OCI-LY7 (cell line): ENCODE measurements around the gene PRKAB2. TPM values are rescaled to one million over a fixed set of nuclear protein-coding genes. Genes with fewer than 3 reads are reported as not detected.
"Not testable (repeated sequence)": the region's sequence is repeated elsewhere in the genome, so short reads cannot be mapped to it uniquely, and the experiment has no call there.

Experiments
- BruUV-seq: library from RNA; stranded (reverse); fragments of 400-500 nt; replicated peaks from 2 replicates; lab custom pipeline; 2021; lab: Mats Ljungman, UMichigan
- CTCF ChIA-PET: fragments of 300-600 bp; sonication (Branson Sonifier 250); formaldehyde crosslinking; loops from one replicate; lab custom pipeline; 2022; ENCODE audit warnings: antibody characterized with exemption; ENCODE audit not compliant: unreplicated experiment; lab: Charles Lee
- POLR2A ChIA-PET: fragments of 300-600 bp; sonication (Branson Sonifier 250); formaldehyde crosslinking; loops from one replicate; lab custom pipeline; 2022; ENCODE audit warnings: antibody characterized with exemption; lab: Charles Lee
- DNase-seq: peaks from one replicate; pipeline ENCODE4 v3.0.0-alpha.2; 2015; ENCODE audit warnings: low spot score
- H2AFZ ChIP-seq: fragments of 200-600 bp; sonication (generic), shearing (Covaris generic); 2 replicates; pipeline ENCODE4 v1.6.1; 2014; ENCODE audit warnings: mild to moderate bottlenecking, antibody characterized with exemption, low read length, moderate library complexity
- H3K27ac ChIP-seq: fragments of 200-600 bp; sonication (generic); 2 replicates; pipeline ENCODE4 v1.5.1; 2014; ENCODE audit warnings: mixed run types, low read depth, mild to moderate bottlenecking, moderate library complexity, low read length, inconsistent platforms; ENCODE audit not compliant: poor library complexity, severe bottlenecking
- H3K36me3 ChIP-seq: fragments of 200-600 bp; sonication (generic); 2 replicates; pipeline ENCODE4 v1.6.1; 2014; ENCODE audit warnings: mild to moderate bottlenecking, antibody characterized with exemption, low read length, moderate library complexity, mixed read lengths; ENCODE audit not compliant: insufficient read depth
- H3K4me1 ChIP-seq: fragments of 200-600 bp; sonication (generic); 2 replicates; pipeline ENCODE4 v1.5.1; 2014; ENCODE audit warnings: mild to moderate bottlenecking, low read length; ENCODE audit not compliant: insufficient read depth, poor library complexity, severe bottlenecking
- H3K4me2 ChIP-seq: fragments of 200-600 bp; sonication (generic); 2 replicates; pipeline ENCODE4 v1.6.1; 2014; ENCODE audit warnings: mild to moderate bottlenecking, low read length
- H3K4me3 ChIP-seq: fragments of 200-600 bp; sonication (generic); 2 replicates; pipeline ENCODE4 v1.5.1; 2014; ENCODE audit warnings: mild to moderate bottlenecking, low read depth, low read length; ENCODE audit not compliant: poor library complexity, severe bottlenecking
- H3K79me2 ChIP-seq: fragments of 200-600 bp; sonication (generic); 2 replicates; pipeline ENCODE4 v1.6.1; 2016; ENCODE audit warnings: low read depth, mild to moderate bottlenecking, low read length, moderate library complexity, mixed read lengths; ENCODE audit not compliant: insufficient read depth
- H3K9me2 ChIP-seq: fragments of 200-600 bp; sonication (generic); 2 replicates; pipeline ENCODE4 v1.6.1; 2016; ENCODE audit warnings: mild to moderate bottlenecking, low read length, mixed read lengths; ENCODE audit not compliant: insufficient read depth
- H3K9me3 ChIP-seq: fragments of 200-600 bp; sonication (generic); 2 replicates; pipeline ENCODE4 v1.6.1; 2014; ENCODE audit warnings: mild to moderate bottlenecking, mixed run types, low read length, mixed read lengths
- H4K20me1 ChIP-seq: fragments of 200-600 bp; sonication (generic); 2 replicates; pipeline ENCODE4 v1.6.1; 2014; ENCODE audit warnings: mild to moderate bottlenecking, antibody characterized with exemption, low read length, moderate library complexity, mixed read lengths; ENCODE audit not compliant: insufficient read depth
- EZH2phosphoT487 ChIP-seq: fragments of 200-600 bp; sonication (generic); IDR thresholded peaks from 2 replicates; pipeline ENCODE4 v1.6.1; 2018; ENCODE audit warnings: low read depth, borderline replicate concordance, mild to moderate bottlenecking, mixed run types, antibody characterized with exemption, low read length, moderate library complexity, mixed read lengths
- intact Hi-C: fragments of 100-400 bp; cut with micrococcal nuclease; formaldehyde crosslinking; loops from one replicate; pipeline ENCODE4 v1.10.0; 2022; ENCODE audit not compliant: unreplicated experiment
- total RNA-seq, 2 experiments: library from RNA; depleted of rRNA in 1 of 2; stranded (reverse); fragments of >200 nt in 1 of 2; shearing (Covaris generic) in 1 of 2; gene quantifications; 2 replicates each; pipeline ENCODE4 v1.2.3, GENCODE V29; 2014 to 2022
- TF ChIP-seq, protein P1 (sequence below): fragments of 200-600 bp; sonication (generic); conservative IDR thresholded peaks from 2 replicates; pipeline ENCODE4 v1.5.1; 2014; ENCODE audit warnings: mild to moderate bottlenecking, antibody characterized with exemption, low read length, moderate library complexity, mixed read lengths

PRKAB2 gene
- total RNA-seq, 2 experiments from 2014 or later = 11.6 to 17.4 TPM

- H3K79me2 ChIP-seq = no peaks in the 10 kb centered on the region
- intact Hi-C loops = no loop called here
- H3K9me3 ChIP-seq = no peaks in the 10 kb centered on the region
- H3K4me1 ChIP-seq = peaks cover 3% of the 10 kb centered on the region
- BruUV-seq = no TSS peak
- H2AFZ ChIP-seq = no peak overlapping the region; the same call in 1 of the 2 replicates
- H3K4me3 ChIP-seq = no peak overlapping the region
- DNase-seq = no peak
- H3K4me2 ChIP-seq = no peak overlapping the region
- POLR2A ChIA-PET = no interaction called here
- H4K20me1 ChIP-seq = no peaks in the 10 kb centered on the region
- CTCF ChIA-PET = no interaction called here
- no peak for TF ChIP-seq EZH2phosphoT487
- no peak overlapping the region for H3K27ac ChIP-seq
- H3K36me3 ChIP-seq = no peaks in the 10 kb centered on the region
- no peaks in the 10 kb centered on the region for H3K9me2 ChIP-seq
Observed at GRCh38 chr1:147109762-147110161, 62.5 kb downstream of the PRKAB2 start.

DNA sequence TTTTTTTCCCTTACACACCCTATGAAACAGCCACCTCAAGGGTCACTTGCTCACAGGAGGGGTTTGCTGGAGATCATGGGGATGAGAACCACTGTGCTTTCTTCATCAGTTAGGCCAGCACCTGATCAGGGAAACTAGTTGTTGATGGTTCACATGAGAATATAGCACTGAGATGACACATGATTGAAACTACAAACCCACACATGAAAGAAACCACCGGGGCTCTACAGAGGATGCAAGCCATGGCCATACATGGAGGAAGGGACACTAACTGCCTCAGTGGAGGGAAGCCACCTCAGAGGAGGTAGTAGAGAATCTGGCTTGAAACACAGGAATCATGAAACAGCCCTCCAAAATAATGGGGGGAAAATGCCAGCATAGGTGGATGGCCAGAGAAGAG is 63.2 kb downstream of the PRKAB2 start:
- no TSS peak for BruUV-seq
- TF ChIP-seq, protein P1, sequence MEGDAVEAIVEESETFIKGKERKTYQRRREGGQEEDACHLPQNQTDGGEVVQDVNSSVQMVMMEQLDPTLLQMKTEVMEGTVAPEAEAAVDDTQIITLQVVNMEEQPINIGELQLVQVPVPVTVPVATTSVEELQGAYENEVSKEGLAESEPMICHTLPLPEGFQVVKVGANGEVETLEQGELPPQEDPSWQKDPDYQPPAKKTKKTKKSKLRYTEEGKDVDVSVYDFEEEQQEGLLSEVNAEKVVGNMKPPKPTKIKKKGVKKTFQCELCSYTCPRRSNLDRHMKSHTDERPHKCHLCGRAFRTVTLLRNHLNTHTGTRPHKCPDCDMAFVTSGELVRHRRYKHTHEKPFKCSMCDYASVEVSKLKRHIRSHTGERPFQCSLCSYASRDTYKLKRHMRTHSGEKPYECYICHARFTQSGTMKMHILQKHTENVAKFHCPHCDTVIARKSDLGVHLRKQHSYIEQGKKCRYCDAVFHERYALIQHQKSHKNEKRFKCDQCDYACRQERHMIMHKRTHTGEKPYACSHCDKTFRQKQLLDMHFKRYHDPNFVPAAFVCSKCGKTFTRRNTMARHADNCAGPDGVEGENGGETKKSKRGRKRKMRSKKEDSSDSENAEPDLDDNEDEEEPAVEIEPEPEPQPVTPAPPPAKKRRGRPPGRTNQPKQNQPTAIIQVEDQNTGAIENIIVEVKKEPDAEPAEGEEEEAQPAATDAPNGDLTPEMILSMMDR = no peak
- TF ChIP-seq EZH2phosphoT487 = no peak
- CTCF ChIA-PET = no interaction called here
- H4K20me1 ChIP-seq = no peaks in the 10 kb centered on the region
- no peak overlapping the region for H3K27ac ChIP-seq
- intact Hi-C loops = no loop called here
- H3K4me2 ChIP-seq = no peak overlapping the region
- no peak overlapping the region for H2AFZ ChIP-seq
- H3K4me1 ChIP-seq = peaks cover 7% of the 10 kb centered on the region
- no peaks in the 10 kb centered on the region for H3K36me3 ChIP-seq
- H3K4me3 ChIP-seq = no peak overlapping the region
- no peaks in the 10 kb centered on the region for H3K9me3 ChIP-seq
- H3K9me2 ChIP-seq = no peaks in the 10 kb centered on the region
- H3K79me2 ChIP-seq = no peaks in the 10 kb centered on the region
- POLR2A ChIA-PET = no interaction called here
- no peak for DNase-seq

GRCh38 chr1:147106407-147106881 is 65.8 kb downstream of the PRKAB2 start:
- H3K9me3 ChIP-seq = not testable (repeated sequence)

GRCh38 chr1:147105909-147106308 is 66.4 kb downstream of the PRKAB2 start:
- no peak for DNase-seq
- H3K79me2 ChIP-seq = no peaks in the 10 kb centered on the region
- intact Hi-C loops = no loop called here
- H3K4me1 ChIP-seq = peaks cover 14% of the 10 kb centered on the region
- no peak overlapping the region for H3K4me2 ChIP-seq
- ChIA-PET CTCF (no interaction called here), POLR2A (no interaction called here)
- no peaks in the 10 kb centered on the region for H4K20me1 ChIP-seq
- BruUV-seq = no TSS peak
- H3K36me3 ChIP-seq = no peaks in the 10 kb centered on the region
- no peak overlapping the region for H3K4me3 ChIP-seq
- TF ChIP-seq, protein P1 = no peak
- no peak for TF ChIP-seq EZH2phosphoT487
- no peaks in the 10 kb centered on the region for H3K9me3 ChIP-seq
- H2AFZ ChIP-seq = no peak overlapping the region
- no peaks in the 10 kb centered on the region for H3K9me2 ChIP-seq
- H3K27ac ChIP-seq = no peak overlapping the region

More at GRCh38 chr1:147106407-147106881, 65.8 kb downstream of the PRKAB2 start:
- H3K9me2 ChIP-seq, H3K79me2 ChIP-seq, CTCF ChIA-PET, H3K27ac ChIP-seq, H3K4me2 ChIP-seq, H2AFZ ChIP-seq, DNase-seq, H3K4me3 ChIP-seq, POLR2A ChIA-PET, H4K20me1 ChIP-seq, H3K36me3 ChIP-seq, intact Hi-C loops, BruUV-seq: not testable (repeated sequence)
- H3K4me1 ChIP-seq = peaks cover 14% of the 10 kb centered on the region
